Stimulated activated CD4-positive, alpha-beta T cell treated with anti-CD3 and anti-CD28 coated beads, Interleukin-12 subunit alpha, Interleukin-12 subunit beta, amount 100 ng/mL, for 4 hours (primary cell): Measurements from ENCODE around the gene MFAP4.

ENCODE experiments used
- DNase-seq: peaks from one replicate; pipeline ENCODE4 v3.0.0-alpha.2; 2020

The MFAP4 gene

GRCh38 chr17:19384723-19385391, 2.1 kb downstream of the MFAP4 start:
- DNase-seq, result no peak

DNA sequence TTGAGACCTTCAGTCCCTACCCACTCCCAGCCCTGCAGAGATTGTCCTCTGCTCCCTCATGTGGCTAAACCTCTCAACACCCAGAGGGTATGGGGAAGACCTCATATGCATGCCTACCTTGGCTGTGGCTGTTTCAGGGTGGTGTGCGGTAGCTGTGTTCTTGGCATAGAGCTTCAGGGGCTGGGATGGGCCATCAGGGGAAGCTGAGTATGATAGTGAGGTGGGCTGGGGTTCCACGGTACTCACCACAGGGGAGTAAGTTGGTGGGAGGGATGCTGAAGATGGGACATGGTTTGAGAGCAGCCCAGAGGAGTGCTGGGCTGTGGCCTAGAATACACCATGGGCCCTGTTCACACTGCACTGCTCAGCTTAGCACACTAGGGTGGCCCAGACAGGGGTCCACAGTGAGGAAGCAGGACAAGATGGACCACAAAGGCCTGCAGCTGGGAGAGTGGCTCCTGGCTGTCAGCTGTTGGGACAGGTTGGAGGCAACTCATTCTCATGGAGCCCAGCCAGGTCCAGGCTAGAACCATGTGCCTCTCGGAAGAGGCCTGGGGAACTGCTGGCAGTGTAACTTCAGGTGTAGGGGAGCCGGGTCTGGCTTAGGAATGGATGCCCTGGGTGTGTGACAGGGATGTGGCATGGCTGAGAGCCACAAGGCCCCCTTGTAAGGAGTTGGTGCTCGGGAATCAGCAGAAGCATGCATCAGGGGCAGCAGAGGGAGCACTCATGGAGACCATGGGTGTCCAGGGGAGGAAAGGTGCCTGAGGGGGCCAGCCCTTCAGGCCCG, 3.1 kb downstream of the MFAP4 start:
- DNase-seq, result no peak

DNA sequence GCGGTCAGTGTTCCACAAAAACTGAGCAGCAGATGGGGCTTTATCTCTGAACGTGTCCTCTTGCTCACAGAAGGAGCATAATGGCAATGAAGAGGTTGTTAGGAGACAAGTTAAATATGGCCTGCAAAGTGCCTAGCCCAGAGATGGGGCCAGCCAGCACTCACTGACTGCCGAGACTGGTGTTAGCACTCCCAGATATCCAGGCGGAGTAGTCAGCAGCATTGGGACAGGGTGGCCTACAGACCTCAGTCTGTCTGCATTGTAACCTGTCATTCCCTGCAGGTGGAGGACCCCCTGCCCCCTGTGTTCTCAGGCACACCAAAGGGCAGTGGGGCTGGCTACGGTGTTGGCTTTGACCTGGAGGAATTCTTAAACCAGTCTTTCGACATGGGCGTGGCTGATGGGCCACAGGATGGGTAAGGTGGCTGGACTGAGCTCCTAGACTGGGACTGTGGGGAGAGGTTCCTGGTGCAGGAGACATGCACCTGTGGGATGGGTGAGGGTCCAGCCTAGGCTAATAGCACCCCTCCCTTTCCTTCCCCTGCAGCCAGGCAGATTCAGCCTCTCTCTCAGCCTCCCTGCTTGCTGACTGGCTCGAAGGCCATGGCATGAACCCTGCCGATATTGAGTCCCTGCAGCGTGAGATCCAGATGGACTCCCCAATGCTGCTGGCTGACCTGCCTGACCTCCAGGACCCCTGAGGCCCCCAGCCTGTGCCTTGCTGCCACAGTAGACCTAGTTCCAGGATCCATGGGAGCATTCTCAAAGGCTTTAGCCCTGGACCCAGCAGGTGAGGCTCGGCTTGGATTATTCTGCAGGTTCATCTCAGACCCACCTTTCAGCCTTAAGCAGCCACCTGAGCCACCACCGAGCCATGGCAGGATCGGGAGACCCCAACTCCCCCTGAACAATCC, 4.2 kb downstream of the MFAP4 start:
- DNase-seq, result no peak

DNA sequence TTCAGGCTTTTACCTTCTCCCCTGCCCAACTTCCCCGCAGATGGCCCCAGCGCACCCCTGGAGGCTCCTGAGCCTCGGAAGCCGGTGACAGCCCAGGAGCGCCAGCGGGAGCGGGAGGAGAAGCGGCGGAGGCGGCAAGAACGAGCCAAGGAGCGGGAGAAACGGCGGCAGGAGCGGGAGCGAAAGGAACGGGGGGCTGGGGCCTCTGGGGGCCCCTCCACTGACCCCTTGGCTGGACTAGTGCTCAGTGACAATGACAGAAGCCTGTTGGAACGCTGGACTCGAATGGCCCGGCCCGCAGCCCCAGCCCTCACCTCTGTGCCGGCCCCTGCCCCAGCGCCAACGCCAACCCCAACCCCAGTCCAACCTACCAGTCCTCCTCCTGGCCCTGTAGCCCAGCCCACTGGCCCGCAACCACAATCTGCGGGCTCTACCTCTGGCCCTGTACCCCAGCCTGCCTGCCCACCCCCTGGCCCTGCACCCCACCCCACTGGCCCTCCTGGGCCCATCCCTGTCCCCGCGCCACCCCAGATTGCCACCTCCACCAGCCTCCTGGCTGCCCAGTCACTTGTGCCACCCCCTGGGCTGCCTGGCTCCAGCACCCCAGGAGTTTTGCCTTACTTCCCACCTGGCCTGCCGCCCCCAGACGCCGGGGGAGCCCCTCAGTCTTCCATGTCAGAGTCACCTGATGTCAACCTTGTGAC, 5.1 kb downstream of the MFAP4 start:
- no peak for DNase-seq

GRCh38 chr17:19381361-19381740, 5.6 kb downstream of the MFAP4 start:
- DNase-seq, result no peak

DNA sequence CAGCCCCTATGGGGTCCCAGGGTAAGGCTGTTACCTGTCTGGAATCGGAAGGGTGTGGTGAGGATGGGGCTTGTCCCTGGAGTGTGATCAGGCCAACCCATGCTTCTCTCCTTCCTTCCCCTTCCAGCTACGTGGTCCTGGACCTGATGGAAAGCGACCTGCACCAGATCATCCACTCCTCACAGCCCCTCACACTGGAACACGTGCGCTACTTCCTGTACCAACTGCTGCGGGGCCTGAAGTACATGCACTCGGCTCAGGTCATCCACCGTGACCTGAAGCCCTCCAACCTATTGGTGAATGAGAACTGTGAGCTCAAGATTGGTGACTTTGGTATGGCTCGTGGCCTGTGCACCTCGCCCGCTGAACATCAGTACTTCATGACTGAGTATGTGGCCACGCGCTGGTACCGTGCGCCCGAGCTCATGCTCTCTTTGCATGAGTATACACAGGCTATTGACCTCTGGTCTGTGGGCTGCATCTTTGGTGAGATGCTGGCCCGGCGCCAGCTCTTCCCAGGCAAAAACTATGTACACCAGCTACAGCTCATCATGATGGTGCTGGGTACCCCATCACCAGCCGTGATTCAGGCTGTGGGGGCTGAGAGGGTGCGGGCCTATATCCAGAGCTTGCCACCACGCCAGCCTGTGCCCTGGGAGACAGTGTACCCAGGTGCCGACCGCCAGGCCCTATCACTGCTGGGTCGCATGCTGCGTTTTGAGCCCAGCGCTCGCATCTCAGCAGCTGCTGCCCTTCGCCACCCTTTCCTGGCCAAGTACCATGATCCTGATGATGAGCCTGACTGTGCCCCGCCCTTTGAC, 6.3 kb downstream of the MFAP4 start:
- DNase-seq, result no peak

DNA sequence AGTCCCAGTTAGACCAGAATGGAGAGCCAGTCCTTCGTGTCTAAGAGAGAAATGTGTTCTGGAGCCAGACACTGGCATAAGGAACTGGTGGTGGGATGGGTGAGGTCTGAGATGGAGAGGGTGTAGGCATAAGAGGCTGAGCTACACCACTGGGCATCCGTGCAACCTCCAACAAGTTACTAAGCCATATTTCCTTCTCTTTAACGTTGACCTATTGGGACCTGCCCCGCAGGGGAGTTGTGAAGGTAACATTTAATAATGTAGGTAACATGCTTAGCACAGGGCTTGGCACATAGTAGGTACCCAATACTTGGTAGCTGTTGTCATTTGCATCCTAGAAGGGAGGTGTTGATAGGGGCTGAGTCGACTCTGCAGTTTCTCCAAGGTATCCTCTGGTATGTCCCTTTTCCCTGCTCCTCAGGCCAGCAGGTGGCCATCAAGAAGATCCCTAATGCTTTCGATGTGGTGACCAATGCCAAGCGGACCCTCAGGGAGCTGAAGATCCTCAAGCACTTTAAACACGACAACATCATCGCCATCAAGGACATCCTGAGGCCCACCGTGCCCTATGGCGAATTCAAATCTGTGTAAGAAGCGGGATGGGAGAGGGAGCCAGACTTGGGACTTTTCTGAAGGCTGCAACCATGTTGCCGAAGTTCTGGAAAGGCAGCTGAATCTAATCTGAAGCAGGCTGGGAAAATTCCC, 7.5 kb downstream of the MFAP4 start:
- DNase-seq, result no peak

DNA sequence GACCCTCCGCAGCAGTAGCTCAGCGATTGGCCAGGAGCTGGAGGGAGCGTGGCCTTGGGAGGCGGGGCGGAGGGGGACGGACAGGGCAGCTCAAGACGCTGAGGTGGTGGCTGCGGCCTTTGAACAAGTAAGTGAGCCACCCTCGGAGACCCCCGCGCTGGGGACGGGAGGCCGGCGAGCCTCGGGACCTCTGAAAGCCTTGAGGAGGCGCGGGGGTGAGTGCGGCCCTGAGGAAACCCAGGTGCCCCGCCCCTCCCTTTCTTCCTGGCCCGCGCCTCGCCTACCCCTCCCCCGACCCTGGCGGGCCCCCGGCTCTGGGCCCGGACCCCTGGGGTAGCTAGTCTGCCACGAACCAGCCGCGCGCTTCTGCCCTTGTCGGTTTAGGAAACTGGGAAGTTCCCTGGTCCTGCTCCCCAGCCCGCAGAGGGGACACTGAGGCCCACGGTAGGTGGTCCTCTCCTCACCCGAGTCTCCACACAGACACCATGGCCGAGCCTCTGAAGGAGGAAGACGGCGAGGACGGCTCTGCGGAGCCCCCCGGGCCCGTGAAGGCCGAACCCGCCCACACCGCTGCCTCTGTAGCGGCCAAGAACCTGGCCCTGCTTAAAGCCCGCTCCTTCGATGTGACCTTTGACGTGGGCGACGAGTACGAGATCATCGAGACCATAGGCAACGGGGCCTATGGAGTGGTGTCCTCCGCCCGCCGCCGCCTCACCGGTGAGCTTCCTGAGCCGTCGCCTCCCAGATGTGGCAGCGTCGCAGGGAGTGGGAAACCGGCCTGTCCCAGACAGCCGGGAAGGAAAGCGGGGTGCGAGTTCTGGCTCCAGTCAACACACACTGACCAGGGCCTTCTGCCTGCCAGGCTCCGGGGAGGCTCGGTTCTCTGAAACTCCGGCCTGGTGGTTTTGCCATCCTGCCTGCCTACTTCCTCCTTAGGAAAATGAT, 8.3 kb downstream of the MFAP4 start, which contains the start of gene MAPK7:
MAPK7 (plus strand) TSS at position 83 of the 945 bp plus-strand sequence; CDS start at position 486, 403 bp downstream.
- DNase-seq, result no peak

- DNase-seq, result peak; percentile 89
Observed at GRCh38 chr17:19377602-19378415, 9.2 kb downstream of the MFAP4 start.

DNA sequence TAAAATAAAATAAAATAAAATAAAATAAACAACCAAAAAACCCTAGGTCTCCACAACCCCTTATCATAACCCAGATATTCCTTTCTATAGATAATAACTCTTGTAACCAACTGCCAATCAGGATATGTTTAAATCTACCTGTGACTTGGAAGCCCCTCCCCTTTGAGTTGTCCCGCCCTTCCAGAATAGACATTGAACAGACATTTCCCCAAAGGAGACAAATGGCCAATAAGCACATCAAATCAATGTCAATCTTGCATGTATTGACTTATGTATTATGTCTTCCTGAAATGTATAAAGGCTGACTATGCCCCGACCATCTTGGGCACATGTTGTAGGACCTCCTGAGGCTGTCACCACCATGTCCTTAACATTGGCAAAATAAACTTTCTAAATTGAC, 10.2 kb downstream of the MFAP4 start:
- no peak for DNase-seq

DNA sequence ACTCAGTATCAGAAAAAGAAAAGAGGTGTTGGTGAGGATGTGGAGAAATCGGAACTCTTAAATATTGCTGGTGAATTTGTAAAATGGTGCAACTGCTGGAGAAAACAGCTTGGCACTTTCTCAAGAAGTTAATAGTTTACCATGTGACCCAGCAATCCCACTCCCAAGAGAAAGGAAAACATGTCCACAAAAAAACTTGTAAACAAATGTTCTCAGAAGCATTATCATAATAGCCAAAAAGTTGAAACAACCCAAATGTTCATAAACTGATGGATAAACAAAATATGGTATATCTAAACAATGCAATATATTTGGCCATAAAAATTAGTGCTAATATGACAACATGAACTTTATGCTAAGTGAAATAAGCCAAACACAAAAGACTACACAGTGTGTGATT, 11.3 kb downstream of the MFAP4 start:
- DNase-seq, result no peak

- DNase-seq, result no peak
Observed at GRCh38 chr17:19374136-19374535, 12.9 kb downstream of the MFAP4 start.

GRCh38 chr17:19372866-19373504, 14.0 kb downstream of the MFAP4 start:
- DNase-seq, result no peak

- no peak for DNase-seq
Observed at GRCh38 chr17:19372439-19372838, 14.6 kb downstream of the MFAP4 start.

GRCh38 chr17:19372011-19372370, 15.0 kb downstream of the MFAP4 start:
- DNase-seq, result no peak

- DNase-seq, result no peak
Observed at GRCh38 chr17:19371259-19372010, 15.6 kb downstream of the MFAP4 start.

DNA sequence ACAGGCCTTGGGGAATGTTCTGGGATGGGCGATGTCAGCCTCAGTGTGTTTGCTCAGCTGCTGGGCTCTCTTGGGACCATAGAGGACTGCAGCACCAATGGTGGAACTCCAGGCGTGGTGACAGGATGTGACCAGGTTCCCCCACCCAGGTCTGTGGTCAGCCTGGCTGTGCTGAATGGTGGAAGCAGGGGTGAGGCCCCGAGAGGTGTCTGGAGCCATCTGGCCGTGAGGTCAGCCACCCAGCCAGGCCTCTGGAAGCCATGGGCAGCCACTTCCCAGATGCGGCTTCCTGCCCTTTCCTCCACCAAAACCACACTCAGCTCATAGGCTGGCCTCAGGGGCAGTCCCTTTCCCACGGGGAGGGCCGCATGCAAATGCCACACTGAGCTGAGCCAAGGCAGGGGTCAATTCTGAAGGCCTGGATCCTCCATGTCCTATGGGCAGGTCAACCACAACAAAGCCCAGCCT, 16.5 kb downstream of the MFAP4 start:
- DNase-seq, result no peak
